Right ventricle myocardium inferior (tissue), 1 donor: ENCODE measurements around the gene SPNS1. TPM values are rescaled to one million over a fixed set of nuclear protein-coding genes. Genes with fewer than 3 reads are reported as not detected.
A peak's percentile ranks its signal among the peaks of the same experiment; 100 is the strongest.
"Not testable (repeated sequence)": the region's sequence is repeated elsewhere in the genome, so short reads cannot be mapped to it uniquely, and the experiment has no call there.

Experiments used
- ATAC-seq: fragments of 200-7000 bp; cut with Tn5 transposase; one replicate; pipeline ENCODE4 v1.9.1; 2020; ENCODE audit warnings: mild to moderate bottlenecking, moderate library complexity
- DNase-seq: peaks from one replicate; pipeline ENCODE4 v3.0.0; 2021; ENCODE audit errors: missing footprints
- intact Hi-C: fragments of 100-400 bp; cut with DNase I; formaldehyde crosslinking; loops from one replicate; pipeline ENCODE4 v1.11.0; 2022
- long read RNA-seq: library from polyadenylated mRNA; unstranded; transcript quantifications from one replicate; pipeline ENCODE4 v2.0.0, GENCODE V29; 2021
- total RNA-seq: library from RNA; stranded (reverse); fragmentation: NEBNext Ultra II Directional; extraction: Animal tissue kit (Norgen Biotek cat#: 25700); gene quantifications from one replicate; pipeline ENCODE4 v1.2.1, GENCODE V29; 2021
- donor health status: DM: no; HTN: yes; CAD: no; lungs with severe emphysema.

SPNS1 gene, protein sequence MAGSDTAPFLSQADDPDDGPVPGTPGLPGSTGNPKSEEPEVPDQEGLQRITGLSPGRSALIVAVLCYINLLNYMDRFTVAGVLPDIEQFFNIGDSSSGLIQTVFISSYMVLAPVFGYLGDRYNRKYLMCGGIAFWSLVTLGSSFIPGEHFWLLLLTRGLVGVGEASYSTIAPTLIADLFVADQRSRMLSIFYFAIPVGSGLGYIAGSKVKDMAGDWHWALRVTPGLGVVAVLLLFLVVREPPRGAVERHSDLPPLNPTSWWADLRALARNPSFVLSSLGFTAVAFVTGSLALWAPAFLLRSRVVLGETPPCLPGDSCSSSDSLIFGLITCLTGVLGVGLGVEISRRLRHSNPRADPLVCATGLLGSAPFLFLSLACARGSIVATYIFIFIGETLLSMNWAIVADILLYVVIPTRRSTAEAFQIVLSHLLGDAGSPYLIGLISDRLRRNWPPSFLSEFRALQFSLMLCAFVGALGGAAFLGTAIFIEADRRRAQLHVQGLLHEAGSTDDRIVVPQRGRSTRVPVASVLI
- total RNA-seq, result 18.2 TPM
- long read RNA-seq, transcript SPNS1-201 (12 exons, 2,208 nt), result major isoform, 14 of 17 reads
- long read RNA-seq, partial matches to known transcripts, result 0 of 17 reads
- long read RNA-seq, other reads (novel, unspliced or antisense), result 2 of 17 reads

DNA sequence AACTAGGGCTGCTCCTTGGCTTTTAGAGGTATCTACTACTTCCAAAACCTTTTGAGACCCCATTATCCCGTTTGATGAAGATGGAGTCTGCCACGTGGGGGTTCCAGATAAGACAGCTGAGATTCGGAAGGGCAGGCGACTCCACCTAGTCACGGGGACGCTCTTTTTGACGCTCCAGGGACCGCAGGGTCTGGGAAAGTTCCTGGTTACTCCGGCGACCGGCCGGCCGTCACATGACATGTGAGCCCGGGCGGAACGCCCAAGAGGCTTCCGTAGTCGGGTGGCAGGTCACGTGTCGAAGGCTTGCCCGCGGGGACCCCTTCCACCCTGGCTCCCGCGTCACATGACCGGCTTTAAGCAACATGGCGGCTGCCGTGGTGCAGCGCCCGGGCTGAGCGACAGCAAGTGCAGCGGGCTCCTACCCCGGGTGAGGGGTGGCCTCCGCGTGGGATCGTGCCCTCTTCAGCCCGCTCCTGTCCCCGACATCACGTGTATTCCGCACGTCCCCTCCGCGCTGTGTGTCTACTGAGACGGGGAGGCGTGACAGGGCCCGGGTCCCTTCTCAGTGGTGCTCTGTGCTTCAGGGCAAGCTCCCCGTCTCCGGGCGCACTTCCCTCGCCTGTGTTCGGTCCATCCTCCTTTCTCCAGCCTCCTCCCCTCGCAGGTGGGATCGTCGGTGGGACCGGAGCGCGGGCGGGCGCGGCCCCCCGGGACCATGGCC, at the start of gene SPNS1:
Gene SPNS1, plus strand, starts transcription at position 342 of the 721 bp plus-strand sequence. Its CDS starts 374 bp downstream, at position 716.
- peak; percentile 98 for DNase-seq
- intact Hi-C loops, result no loop called here
- peak; percentile 96 for ATAC-seq

DNA sequence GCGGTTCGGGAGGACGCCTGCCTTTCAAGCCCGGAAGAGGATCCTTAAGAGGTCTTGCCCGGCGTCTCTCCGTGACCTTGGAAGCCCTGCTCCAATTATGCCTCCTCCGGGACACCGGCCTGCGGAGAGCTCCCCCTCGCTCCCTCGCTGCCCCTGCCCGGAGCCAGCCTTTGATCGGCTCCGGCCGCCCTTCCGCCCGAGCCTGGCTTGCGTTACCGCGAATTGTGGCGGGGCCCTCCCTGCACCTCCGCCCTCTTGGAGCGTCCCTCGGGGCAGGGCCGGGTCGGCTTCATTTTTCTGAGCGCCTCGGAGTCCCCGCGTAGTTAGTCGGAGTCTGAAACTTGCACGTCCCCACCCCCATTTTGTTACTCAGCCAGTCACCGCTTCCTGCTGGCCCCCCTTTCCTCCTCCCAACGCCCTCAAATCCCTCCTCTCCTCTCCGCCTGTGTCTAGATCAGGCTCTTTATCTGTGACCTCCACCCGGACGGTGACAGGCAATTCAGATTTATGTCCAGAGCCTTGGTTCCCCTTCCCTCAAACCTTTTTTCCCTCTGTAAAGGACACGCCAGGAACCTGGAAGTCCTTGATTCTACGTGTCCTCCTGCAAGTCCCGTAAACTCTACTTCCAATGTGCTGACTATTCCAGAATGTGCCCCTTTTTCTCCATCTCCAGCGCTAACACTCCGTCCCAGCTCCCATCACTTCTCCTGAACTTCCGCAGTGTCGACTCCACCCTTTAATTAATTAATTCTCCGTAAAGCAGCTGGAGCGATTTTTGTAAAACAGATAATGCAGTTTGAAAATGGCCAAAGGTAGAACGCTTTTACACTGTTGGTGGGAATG, 49.0 kb upstream of the SPNS1 start:
- ATAC-seq (peak; percentile 78), DNase-seq (peak; percentile 90)
- intact Hi-C loops, result loop anchor here (2.0 to 5.0 kb wide), 2 partner anchors 43 to 79 kb away; partner anchors contain the start of gene TUFM

DNA sequence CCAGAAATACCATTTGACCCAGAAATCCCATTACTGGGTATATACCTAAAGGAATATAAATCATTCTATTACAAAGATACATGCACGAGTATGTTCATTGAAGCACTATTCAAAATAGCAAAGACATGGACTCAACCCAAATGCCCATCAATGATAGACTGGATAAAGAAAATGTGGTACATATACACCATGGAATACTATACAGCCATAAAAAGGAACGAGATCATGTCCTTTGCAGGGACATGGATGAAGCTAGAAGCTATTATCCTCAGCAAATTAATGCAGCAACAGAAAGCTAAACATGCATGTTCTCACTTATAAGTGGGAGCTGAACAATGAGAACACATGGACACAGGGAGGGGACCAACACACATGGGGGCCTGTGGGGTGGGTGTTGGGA, 48.3 kb upstream of the SPNS1 start:
- not testable (repeated sequence) for DNase-seq, ATAC-seq
- intact Hi-C loops, result loop anchor here (5.0 kb wide), 1 partner anchor 44 kb away; no protein-coding TSS in a partner anchor

DNA sequence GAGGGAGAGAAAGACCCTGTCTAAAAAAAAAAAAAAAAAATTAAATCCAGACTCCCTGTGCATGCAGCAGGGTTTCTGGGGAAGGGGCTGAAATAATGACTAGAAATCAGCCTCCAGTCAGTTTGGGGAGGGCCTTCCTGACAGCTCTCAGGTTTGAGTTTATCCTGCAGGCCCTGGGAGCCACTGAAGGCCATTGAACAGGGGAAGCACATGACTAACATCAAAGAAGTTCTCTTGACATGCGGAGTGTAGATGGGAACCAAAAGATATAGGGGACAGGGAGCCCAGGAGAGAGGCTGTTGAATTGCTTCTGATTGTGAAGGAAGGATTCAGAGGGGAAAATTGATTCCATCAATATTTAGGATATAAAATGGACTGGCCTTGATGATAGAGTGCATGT, 46.8 kb upstream of the SPNS1 start:
- ATAC-seq (no peak), DNase-seq (no peak)
- intact Hi-C loops, result loop anchor here (5.0 kb wide), 1 partner anchor 46 kb away; no protein-coding TSS in a partner anchor

DNA sequence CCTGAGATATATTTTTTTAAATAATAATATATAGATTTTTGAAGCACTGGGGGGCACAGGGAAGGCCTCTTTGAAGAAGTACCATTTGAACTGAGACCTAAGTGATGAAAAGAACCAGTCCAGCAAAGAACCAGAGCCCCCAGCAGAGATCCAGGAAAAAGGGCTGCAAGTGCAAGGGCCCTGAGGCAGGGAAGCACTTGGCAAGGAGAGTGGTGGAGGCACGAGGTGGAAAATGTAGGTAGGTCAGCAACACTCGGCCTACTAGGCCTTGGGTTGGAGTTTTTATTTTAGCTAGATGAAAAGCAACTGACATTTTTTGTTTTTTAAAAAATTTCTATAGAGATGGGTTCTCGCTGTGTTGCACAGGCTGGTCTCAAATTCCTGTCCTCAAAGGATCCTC, 44.4 kb upstream of the SPNS1 start:
- ATAC-seq (no peak), DNase-seq (no peak)
- intact Hi-C loops, result no loop called here

DNA sequence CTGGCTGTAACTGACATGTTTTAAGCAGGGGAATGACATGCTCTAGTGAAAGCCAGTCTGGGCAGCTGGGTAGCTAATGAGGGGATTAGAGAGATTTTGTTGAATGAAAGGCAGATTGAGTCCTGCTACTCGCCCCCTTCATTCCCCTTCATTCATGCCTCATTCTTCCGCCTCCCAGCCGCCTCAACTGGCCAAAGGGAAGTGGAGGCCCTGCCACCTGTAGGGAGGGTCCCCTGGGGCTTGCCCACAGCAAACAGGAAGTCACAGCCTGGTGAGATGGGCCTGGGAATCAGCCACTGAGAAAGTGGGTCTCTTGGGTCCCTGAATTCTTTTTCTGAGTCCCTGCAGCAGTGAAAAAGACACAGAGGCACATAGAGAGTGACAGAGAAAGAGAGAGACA, 43.9 kb upstream of the SPNS1 start:
- intact Hi-C loops, result no loop called here
- ATAC-seq (no peak), DNase-seq (no peak)

DNA sequence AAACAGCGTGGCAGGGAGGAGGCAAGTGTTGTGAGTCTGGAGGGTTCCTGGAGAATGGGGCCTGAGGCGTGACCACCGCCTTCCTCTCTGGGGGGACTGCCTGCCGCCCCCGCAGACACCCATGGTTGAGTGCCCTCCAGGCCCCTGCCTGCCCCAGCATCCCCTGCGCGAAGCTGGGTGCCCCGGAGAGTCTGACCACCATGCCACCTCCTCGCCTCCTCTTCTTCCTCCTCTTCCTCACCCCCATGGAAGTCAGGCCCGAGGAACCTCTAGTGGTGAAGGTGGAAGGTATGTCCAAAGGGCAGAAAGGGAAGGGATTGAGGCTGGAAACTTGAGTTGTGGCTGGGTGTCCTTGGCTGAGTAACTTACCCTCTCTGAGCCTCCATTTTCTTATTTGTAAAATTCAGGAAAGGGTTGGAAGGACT, 42.8 kb upstream of the SPNS1 start, which contains the start of gene CD19:
Gene CD19, plus strand, starts transcription at position 171 of the 425 bp plus-strand sequence. Its CDS starts 30 bp downstream, at position 201.
- DNase-seq (no peak), ATAC-seq (no peak)
- intact Hi-C loops, result no loop called here

DNA sequence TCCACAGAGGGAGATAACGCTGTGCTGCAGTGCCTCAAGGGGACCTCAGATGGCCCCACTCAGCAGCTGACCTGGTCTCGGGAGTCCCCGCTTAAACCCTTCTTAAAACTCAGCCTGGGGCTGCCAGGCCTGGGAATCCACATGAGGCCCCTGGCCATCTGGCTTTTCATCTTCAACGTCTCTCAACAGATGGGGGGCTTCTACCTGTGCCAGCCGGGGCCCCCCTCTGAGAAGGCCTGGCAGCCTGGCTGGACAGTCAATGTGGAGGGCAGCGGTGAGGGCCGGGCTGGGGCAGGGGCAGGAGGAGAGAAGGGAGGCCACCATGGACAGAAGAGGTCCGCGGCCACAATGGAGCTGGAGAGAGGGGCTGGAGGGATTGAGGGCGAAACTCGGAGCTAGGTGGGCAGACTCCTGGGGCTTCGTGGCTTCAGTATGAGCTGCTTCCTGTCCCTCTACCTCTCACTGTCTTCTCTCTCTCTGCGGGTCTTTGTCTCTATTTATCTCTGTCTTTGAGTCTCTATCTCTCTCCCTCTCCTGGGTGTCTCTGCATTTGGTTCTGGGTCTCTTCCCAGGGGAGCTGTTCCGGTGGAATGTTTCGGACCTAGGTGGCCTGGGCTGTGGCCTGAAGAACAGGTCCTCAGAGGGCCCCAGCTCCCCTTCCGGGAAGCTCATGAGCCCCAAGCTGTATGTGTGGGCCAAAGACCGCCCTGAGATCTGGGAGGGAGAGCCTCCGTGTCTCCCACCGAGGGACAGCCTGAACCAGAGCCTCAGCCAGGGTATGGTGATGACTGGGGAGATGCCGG, 42.0 kb upstream of the SPNS1 start:
- intact Hi-C loops, result no loop called here
- DNase-seq (no peak), ATAC-seq (no peak)

DNA sequence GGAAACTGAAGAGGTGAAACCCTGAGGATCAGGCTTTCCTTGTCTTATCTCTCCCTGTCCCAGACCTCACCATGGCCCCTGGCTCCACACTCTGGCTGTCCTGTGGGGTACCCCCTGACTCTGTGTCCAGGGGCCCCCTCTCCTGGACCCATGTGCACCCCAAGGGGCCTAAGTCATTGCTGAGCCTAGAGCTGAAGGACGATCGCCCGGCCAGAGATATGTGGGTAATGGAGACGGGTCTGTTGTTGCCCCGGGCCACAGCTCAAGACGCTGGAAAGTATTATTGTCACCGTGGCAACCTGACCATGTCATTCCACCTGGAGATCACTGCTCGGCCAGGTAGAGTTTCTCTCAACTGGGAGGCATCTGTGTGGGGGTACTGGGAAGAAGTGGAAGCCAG, 41.4 kb upstream of the SPNS1 start:
- intact Hi-C loops, result no loop called here
- no peak for ATAC-seq
- DNase-seq, result no peak

DNA sequence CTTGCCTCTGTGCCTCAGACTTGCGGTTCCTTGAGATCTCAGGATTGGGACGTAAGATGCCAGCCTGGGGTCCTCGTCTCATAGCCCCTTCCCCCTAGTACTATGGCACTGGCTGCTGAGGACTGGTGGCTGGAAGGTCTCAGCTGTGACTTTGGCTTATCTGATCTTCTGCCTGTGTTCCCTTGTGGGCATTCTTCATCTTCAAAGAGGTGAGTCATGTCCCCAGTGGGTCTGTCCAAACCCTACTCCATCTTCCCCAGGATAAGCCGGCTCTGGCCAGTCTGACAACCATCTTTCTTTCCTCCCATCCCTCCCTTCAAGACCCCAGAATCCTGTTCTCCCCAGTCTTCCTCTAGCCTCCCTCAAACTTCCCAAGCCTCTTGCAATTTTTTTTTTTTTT, 39.2 kb upstream of the SPNS1 start:
- intact Hi-C loops, result no loop called here
- DNase-seq (no peak), ATAC-seq (no peak)

DNA sequence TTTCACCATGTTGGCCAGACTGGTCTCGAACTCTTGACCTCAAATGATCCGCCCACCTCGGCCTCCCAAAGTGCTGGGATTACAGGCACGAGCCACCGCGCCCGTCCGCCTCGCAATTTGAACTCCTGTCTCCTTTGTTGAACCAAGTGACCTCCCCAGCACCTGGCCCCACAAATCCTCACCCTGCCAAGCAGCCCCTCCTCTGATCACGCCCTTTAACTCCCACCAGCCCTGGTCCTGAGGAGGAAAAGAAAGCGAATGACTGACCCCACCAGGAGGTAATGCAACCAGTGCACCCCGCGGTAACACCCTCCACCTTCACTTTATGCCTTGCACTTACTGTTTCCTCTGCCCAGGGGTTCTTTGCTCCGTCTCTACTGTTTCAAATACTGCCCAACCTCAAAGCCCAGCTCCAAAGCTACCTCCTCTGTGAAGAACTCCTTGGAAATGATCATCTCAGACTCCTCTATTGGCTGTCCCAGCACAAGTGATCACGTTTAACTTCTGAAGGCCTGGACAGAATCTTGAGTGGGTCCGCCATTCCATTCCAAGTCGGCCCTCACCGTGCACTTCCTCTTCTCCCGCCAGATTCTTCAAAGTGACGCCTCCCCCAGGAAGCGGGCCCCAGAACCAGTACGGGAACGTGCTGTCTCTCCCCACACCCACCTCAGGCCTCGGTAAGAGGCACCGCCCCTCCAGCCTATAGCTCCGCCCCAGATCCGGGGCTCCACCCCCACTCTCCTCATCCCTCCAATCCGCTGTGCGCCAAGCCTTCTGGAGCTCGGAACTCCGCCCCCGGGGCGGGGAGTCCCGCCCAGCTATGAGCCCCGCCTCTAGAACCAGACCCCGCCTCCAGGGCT, 38.4 kb upstream of the SPNS1 start:
- DNase-seq (peak; percentile 90), ATAC-seq (peak; percentile 95)
- intact Hi-C loops, result no loop called here

DNA sequence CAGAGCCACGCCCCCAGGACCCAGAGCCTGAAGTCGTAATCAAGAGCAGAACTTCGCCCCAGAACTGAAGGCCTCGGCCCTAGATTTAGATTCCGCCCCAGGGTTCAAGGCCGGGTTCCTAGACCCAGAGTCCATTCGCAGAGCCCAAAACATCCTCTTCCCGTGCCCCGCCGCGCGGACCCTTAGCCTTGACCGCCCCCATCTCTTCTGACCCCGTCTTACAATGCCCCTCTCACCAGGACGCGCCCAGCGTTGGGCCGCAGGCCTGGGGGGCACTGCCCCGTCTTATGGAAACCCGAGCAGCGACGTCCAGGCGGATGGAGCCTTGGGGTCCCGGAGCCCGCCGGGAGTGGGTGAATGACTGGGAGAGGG, 37.8 kb upstream of the SPNS1 start:
- intact Hi-C loops, result no loop called here
- ATAC-seq (no peak), DNase-seq (no peak)

DNA sequence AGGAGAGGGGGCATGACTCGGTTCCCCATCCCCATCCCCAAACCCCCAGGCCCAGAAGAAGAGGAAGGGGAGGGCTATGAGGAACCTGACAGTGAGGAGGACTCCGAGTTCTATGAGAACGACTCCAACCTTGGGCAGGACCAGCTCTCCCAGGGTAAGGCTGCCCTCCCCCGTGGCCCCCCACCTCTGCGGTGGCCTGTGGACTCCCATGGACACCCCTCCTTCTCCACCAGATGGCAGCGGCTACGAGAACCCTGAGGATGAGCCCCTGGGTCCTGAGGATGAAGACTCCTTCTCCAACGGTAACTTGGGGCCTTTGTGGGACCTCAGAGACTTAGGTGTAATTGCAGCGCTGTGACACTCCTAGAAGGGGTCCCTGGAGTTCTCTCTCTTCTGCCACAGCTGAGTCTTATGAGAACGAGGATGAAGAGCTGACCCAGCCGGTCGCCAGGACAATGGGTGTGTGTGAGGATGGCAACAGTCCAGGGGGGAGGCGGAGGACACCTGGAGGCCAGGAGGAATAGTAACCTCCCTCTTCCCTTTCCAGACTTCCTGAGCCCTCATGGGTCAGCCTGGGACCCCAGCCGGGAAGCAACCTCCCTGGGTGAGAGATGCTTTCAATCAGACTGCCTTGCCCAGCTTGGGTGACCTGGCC, 37.2 kb upstream of the SPNS1 start:
- intact Hi-C loops, result no loop called here
- no peak for ATAC-seq
- DNase-seq, result no peak

DNA sequence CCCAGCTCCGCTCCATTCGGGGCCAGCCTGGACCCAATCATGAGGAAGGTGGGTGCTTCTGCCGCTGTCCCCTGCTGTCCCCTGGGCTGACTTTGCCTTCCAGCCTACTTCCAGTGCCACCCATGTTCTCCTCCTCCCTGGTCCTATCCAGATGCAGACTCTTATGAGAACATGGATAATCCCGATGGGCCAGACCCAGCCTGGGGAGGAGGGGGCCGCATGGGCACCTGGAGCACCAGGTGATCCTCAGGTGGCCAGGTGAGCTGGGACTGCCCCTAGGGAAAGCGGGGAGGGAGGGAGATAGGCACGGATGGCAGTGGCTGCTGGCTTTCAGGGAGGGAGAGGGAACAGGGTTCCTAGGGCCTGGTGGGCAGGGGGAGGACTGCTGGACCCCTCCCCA, 35.9 kb upstream of the SPNS1 start:
- intact Hi-C loops, result no loop called here
- DNase-seq, result no peak
- ATAC-seq, result no peak

DNA sequence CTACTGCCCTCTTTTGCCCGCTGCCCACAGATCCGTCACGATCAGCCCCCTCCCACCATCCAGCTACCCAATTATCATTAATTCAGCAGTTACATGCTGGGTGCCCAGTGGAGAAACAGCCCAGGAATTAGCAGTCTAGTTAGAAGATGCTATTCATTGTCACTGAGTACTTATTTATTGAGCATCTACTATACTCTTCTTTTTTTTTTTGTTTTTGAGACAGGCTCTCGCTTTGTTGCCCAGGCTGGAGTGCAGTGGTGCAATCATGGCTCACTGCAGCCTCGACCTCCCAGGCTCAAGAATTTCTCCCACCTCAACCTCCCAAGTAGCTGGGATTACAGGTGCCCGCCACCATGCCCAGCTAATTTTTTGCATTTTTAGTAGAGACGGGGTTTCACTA, 34.8 kb upstream of the SPNS1 start:
- intact Hi-C loops, result loop anchor here (5.0 kb wide), 1 partner anchor 1057 kb away; the partner anchor contains the start of genes HIRIP3 and INO80E
- not testable (repeated sequence) for DNase-seq, ATAC-seq

DNA sequence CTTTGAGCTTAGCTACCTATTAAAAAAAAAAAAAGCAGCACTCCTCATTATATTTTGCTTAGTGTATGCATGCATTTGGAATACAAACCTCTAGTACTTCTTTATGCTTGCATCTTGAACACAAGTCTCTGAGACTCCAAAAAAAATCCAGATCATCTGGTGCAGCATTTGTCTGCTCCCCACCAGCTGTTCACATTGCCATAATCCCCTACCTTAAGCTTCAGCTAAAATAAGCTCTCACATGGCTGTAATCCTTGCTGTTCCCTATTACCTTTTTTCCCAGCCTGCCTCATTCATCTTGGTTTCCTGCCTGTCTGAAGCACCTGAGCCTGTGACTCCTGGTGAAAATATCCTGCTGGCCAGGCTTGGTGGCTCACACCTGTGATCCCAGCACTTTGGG, 31.3 kb upstream of the SPNS1 start:
- intact Hi-C loops, result loop anchor here (5.0 kb wide), 1 partner anchor 1054 kb away; the partner anchor contains the start of genes HIRIP3 and INO80E
- no peak for DNase-seq
- no peak for ATAC-seq
